Measurements from ENCODE around the gene TIGD1. TPM values are rescaled to one million over a fixed set of nuclear protein-coding genes. Genes with fewer than 3 reads are reported as not detected.
A peak's percentile ranks its signal among the peaks of the same experiment; 100 is the strongest.

The TIGD1 gene
- total and polyA plus RNA-seq, 2 of the 13 experiments (the other 11 are each of a cell fraction or from before 2014, with no cell fraction given): 3.5 to 9.5 TPM

DNA sequence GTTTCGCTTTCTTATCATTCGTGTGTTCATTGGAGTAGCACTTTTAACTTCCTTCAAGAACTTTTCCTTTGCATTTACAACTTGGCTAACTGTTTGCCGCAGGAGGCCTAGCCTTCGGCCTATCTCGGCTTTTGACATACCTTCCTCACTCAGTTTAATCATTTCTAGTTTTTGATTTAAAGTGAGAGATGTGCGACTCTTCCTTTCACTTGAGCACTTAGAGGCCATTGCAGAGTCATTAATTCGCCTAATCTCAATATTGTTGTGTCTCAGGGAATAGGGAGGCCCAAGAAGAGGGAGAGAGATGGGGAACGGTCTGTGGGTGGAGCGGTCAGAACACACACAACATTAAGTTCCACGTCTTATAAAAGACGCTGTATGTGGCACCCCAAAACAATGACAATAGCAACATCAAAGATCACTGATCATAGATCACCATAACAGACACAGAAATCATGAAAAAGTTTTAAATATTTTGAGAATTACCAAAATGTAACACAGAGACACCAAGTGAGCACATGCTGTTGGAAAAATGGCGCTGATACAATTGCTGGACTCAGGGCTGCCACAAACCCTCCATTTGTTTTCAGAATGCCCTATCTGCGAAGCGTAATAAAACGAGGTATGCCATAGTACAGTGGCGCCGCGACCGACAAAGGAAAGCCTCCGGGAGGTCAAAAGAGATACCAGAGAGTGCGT, 553 bp downstream of the TIGD1 start:
- no peak for FAIRE-seq
- ATAC-seq: no peak
- Histone ChIP-seq H3K9me3 (ENCODE audit: low read length) (peaks cover 9% of the 10 kb centered on the region; the same call in 1 of the 2 replicates), H3K4me2 (ENCODE audit: low read depth, low read length) (peak overlapping the region; percentile 80), H4K20me1 (ENCODE audit: insufficient read depth, low read length) (no peaks in the 10 kb centered on the region), H3K79me2 (ENCODE audit: insufficient read depth, low read length) (peaks cover 58% of the 10 kb centered on the region), H3K27me3 (ENCODE audit: control insufficient read depth in 1 of 2, insufficient read depth in 2 of 2, low read length in 2 of 2) (no peaks in the 10 kb centered on the region; a peak in 1 of 5 replicates), H3K4me3 (replicated peaks in 1 of 3; ENCODE audit: insufficient read depth in 1 of 3, low read depth in 2 of 3, low read length in 3 of 3) (peak overlapping the region; percentile 73 to 85 (median 85)), H2AFZ (ENCODE audit: low read length) (no peak overlapping the region), H3K9ac (ENCODE audit: insufficient read depth, low read depth, low read length) (peak overlapping the region; percentile 94), H3K27ac (ENCODE audit: extremely low read length, insufficient read depth, low read length) (peak overlapping the region; percentile 95), H3K4me1 (ENCODE audit: insufficient read depth, low read length) (peaks cover 56% of the 10 kb centered on the region), H3K36me3 (replicated peaks in 1 of 2; ENCODE audit: control insufficient read depth in 1 of 2, insufficient read depth in 2 of 2, low read length in 2 of 2) (peaks cover 6 to 14% of the 10 kb centered on the region in 2 experiments; a peak in 3 of 5 replicates)
- intact Hi-C loops (cut with micrococcal nuclease; ENCODE audit: unreplicated experiment): loop anchor here (1.0 to 5.0 kb wide), 2 partner anchors 25 to 763 kb away; partner anchors contain the start of gene COPS7B
- DNase-seq (ENCODE audit: low spot score): no peak
- TSS peak; percentile 64 for BruUV-seq (replicated peaks)
- CTCF ChIA-PET (ENCODE audit: low intra/inter-chr PET ratio, low total read pairs): interaction anchor here (1.1 kb wide), 1 partner anchor 56 kb away, joined by 5 read pairs; no protein-coding TSS in a partner anchor
- in situ Hi-C loops (cut with HindIII; ENCODE audit: extremely low pct_ligation_motif_present, low pct_unique_long_range_greater_than_20kb): no loop called here
- 25% methylated on average over 21 of the region's 21 CpGs for WGBS (ENCODE audit: low lambda C conversion rate)
- POLR2A ChIA-PET: interaction anchor here (0.9 to 1.5 kb wide), 16 partner anchors 11 to 769 kb away, joined by 3 to 11 read pairs (median 4); partner anchors contain the start of genes CHRND, GIGYF2, PDE6D and SAG
- TF ChIP-seq MAFF (IDR thresholded peaks at IDR 0.05; ENCODE audit: low read depth, low read length) (no peak), ZBTB8A (CRISPR knock-in tag; IDR thresholded peaks at IDR 0.05; ENCODE audit: borderline replicate concordance, low read depth) (no peak), RNF219 (CRISPR knock-in tag; IDR thresholded peaks at IDR 0.05) (peak; percentile 85; the same call in 1 of the 2 replicates), ZNF17 (CRISPR knock-in tag; IDR thresholded peaks at IDR 0.05) (peak; percentile 8; the same call in 1 of the 2 replicates), ZC3H13 (CRISPR knock-in tag; IDR thresholded peaks at IDR 0.05) (0 out of 2 replicates have a peak, but pooled peaks have one; percentile 13), ZNF530 (CRISPR knock-in tag; IDR thresholded peaks at IDR 0.05; ENCODE audit: low read depth) (0 out of 2 replicates have a peak, but pooled peaks have one; percentile 24), SIX1 (CRISPR knock-in tag; IDR thresholded peaks at IDR 0.05; ENCODE audit: borderline replicate concordance) (0 out of 2 replicates have a peak, but pooled peaks have one; percentile 3), CBX1 (IDR thresholded peaks at IDR 0.05; ENCODE audit: low read depth) (peak; percentile 8), AFF4 (CRISPR knock-in tag; IDR thresholded peaks at IDR 0.05) (peak; percentile 24; the same call in 1 of the 2 replicates), ZBTB38 (CRISPR knock-in tag; IDR thresholded peaks at IDR 0.05) (peak; percentile 70), PRPF4 (IDR thresholded peaks at IDR 0.05; ENCODE audit: low read depth, low read length, poor library complexity, severe bottlenecking) (peak; percentile 18), KDM5B (CRISPR knock-in tag; IDR thresholded peaks at IDR 0.05; ENCODE audit: borderline replicate concordance) (no peak)
- TF ChIP-seq, protein P1, sequence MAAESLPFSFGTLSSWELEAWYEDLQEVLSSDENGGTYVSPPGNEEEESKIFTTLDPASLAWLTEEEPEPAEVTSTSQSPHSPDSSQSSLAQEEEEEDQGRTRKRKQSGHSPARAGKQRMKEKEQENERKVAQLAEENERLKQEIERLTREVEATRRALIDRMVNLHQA (CRISPR knock-in tag; IDR thresholded peaks at IDR 0.05): peak; percentile 41; the same call in 1 of the 2 replicates
